Neural cell (in vitro differentiated cells): ENCODE data around the gene MTERF1. TPM values are rescaled to one million over a fixed set of nuclear protein-coding genes. Genes with fewer than 3 reads are reported as not detected.

Experiments
- H2AFZ ChIP-seq: fragments of 200-600, 300-800 bp; sonication (generic), shearing (Covaris generic); 2 replicates; pipeline ENCODE4 v1.6.0; 2014; ENCODE audit warnings: low read depth, mild to moderate bottlenecking, antibody characterized with exemption, low read length, moderate library complexity
- H3F3A ChIP-seq: fragments of 200-600 bp; shearing (Covaris generic); 2 replicates; pipeline ENCODE4 v1.6.1; 2016; ENCODE audit warnings: mild to moderate bottlenecking, moderate library complexity, mixed read lengths, antibody characterized with exemption, low read length; ENCODE audit not compliant: insufficient read depth, poor library complexity, severe bottlenecking
- H3K27ac ChIP-seq: fragments of 200-600, 300-800 bp; sonication (generic), shearing (Covaris generic); 2 replicates; pipeline ENCODE4 v1.5.1; 2014; ENCODE audit warnings: mild to moderate bottlenecking, low read length, moderate library complexity
- H3K27me3 ChIP-seq: fragments of 300-800, 200-600 bp; sonication (generic), shearing (Covaris generic); 2 replicates; pipeline ENCODE4 v1.6.0; 2014; ENCODE audit warnings: mild to moderate bottlenecking, low read depth, low read length, moderate library complexity; ENCODE audit not compliant: insufficient read depth
- H3K36me3 ChIP-seq: fragments of 300-800, 200-600 bp; sonication (generic), shearing (Covaris generic); 2 replicates; pipeline ENCODE4 v1.5.1; 2014; ENCODE audit warnings: mild to moderate bottlenecking, antibody characterized with exemption, low read length, moderate library complexity; ENCODE audit not compliant: insufficient read depth
- H3K4me2 ChIP-seq: fragments of 300-800, 200-600 bp; sonication (generic), shearing (Covaris generic); 2 replicates; pipeline ENCODE4 v1.6.0; 2014; ENCODE audit warnings: mild to moderate bottlenecking, low read length
- H3K4me3 ChIP-seq: fragments of 300-800, 200-600 bp; sonication (generic), shearing (Covaris generic); 2 replicates; pipeline ENCODE4 v1.5.1; 2014; ENCODE audit warnings: mild to moderate bottlenecking, low read length, moderate library complexity
- H3K79me2 ChIP-seq: fragments of 200-600 bp; shearing (Covaris generic); replicated peaks from 2 replicates; pipeline ENCODE4 v1.6.0; 2014; ENCODE audit warnings: mild to moderate bottlenecking, low read length, moderate library complexity; ENCODE audit not compliant: insufficient read depth
- H3K9ac ChIP-seq: fragments of 300-800, 200-600 bp; sonication (generic), shearing (Covaris generic); 2 replicates; pipeline ENCODE4 v1.6.1; 2016; ENCODE audit warnings: mild to moderate bottlenecking, low read length, mixed read lengths
- H3K9me2 ChIP-seq: fragments of 200-600 bp; shearing (Covaris generic); 2 replicates; pipeline ENCODE4 v1.6.1; 2016; ENCODE audit warnings: mild to moderate bottlenecking, low read length, mixed read lengths; ENCODE audit not compliant: insufficient read depth
- H3K9me3 ChIP-seq: fragments of 200-600, 300-800 bp; sonication (generic), shearing (Covaris generic); 2 replicates; pipeline ENCODE4 v1.6.1; 2016; ENCODE audit warnings: mild to moderate bottlenecking, mixed run types, low read length, moderate library complexity, mixed read lengths
- H4K20me1 ChIP-seq: fragments of 200-600 bp; shearing (Covaris generic); 2 replicates; pipeline ENCODE4 v1.6.1; 2016; ENCODE audit warnings: mild to moderate bottlenecking, mixed run types; ENCODE audit not compliant: insufficient read depth
- CTCF ChIP-seq: fragments of 450-650 bp; IDR thresholded peaks from 2 replicates; pipeline ENCODE4 v1.5.1; 2014; ENCODE audit warnings: antibody characterized with exemption, mild to moderate bottlenecking, moderate library complexity; ENCODE audit not compliant: poor library complexity, severe bottlenecking
- EP300 ChIP-seq: fragments of 450-650 bp; conservative IDR thresholded peaks from 2 replicates; pipeline ENCODE4 v1.6.1; 2014; ENCODE audit warnings: antibody characterized with exemption, mild to moderate bottlenecking, moderate library complexity; ENCODE audit not compliant: poor library complexity, severe bottlenecking
- EZH2 ChIP-seq: fragments of 200-600, 300-800 bp; shearing (Covaris generic), sonication (generic); IDR thresholded peaks from 2 replicates; pipeline ENCODE4 v1.6.1; 2014; ENCODE audit warnings: antibody characterized with exemption, low read length, borderline replicate concordance, mild to moderate bottlenecking; ENCODE audit not compliant: insufficient read depth, poor library complexity, severe bottlenecking
- MXI1 ChIP-seq: fragments of 450-650 bp; conservative IDR thresholded peaks from 2 replicates; pipeline ENCODE4 v1.6.1; 2014; ENCODE audit warnings: antibody characterized with exemption, mild to moderate bottlenecking; ENCODE audit not compliant: poor library complexity, severe bottlenecking
- POLR2AphosphoS5 ChIP-seq: IDR thresholded peaks from 2 replicates; pipeline ENCODE4 v1.6.1; 2012
- RAD21 ChIP-seq: fragments of 450-650 bp; conservative IDR thresholded peaks from 2 replicates; pipeline ENCODE4 v1.6.1; 2014; ENCODE audit warnings: antibody characterized with exemption, mild to moderate bottlenecking, moderate library complexity
- REST ChIP-seq: IDR thresholded peaks from 2 replicates; pipeline ENCODE4 v1.6.1; 2012; ENCODE audit warnings: borderline replicate concordance
- SMC3 ChIP-seq: fragments of 450-650 bp; conservative IDR thresholded peaks from 2 replicates; pipeline ENCODE4 v1.6.1; 2014; ENCODE audit warnings: antibody characterized with exemption, mild to moderate bottlenecking, moderate library complexity; ENCODE audit not compliant: poor library complexity
- TAF1 ChIP-seq: IDR thresholded peaks from 2 replicates; pipeline ENCODE4 v1.6.1; 2012; ENCODE audit warnings: low read depth
- polyA plus RNA-seq: library from polyadenylated mRNA; depleted of rRNA; stranded (reverse); fragments of >200 nt; gene quantifications from 2 replicates; pipeline ENCODE4 v1.2.3, GENCODE V29; 2014

Gene MTERF1
- polyA plus RNA-seq, 1 donor from 2014 or later: 22.9 TPM

GRCh38 chr7:91837397-91838070, 43.0 kb downstream of the MTERF1 start:
- Histone ChIP-seq H3K79me2 (no peaks in the 10 kb centered on the region), H3F3A (no peaks in the 10 kb centered on the region), H4K20me1 (no peaks in the 10 kb centered on the region), H3K9ac (no peak overlapping the region), H3K27ac (no peak overlapping the region), H3K9me3 (peaks cover 4% of the 10 kb centered on the region), H2AFZ (no peak overlapping the region), H3K9me2 (no peaks in the 10 kb centered on the region), H3K4me2 (no peak overlapping the region), H3K4me3 (no peak overlapping the region), H3K27me3 (no peaks in the 10 kb centered on the region), H3K36me3 (no peaks in the 10 kb centered on the region)
- TF ChIP-seq SMC3 (no peak), REST (no peak), CTCF (no peak), EP300 (no peak), TAF1 (no peak)

- Histone ChIP-seq H3K27me3 (no peaks in the 10 kb centered on the region), H4K20me1 (no peaks in the 10 kb centered on the region), H2AFZ (no peak overlapping the region), H3K36me3 (no peaks in the 10 kb centered on the region), H3K4me2 (no peak overlapping the region), H3K9me3 (no peaks in the 10 kb centered on the region), H3K79me2 (no peaks in the 10 kb centered on the region), H3K27ac (no peak overlapping the region), H3K4me3 (no peak overlapping the region), H3F3A (no peaks in the 10 kb centered on the region), H3K9ac (no peak overlapping the region), H3K9me2 (no peaks in the 10 kb centered on the region)
- TF ChIP-seq POLR2AphosphoS5: no peak
- no peak for TF ChIP-seq RAD21
- TF ChIP-seq REST: no peak
- TF ChIP-seq SMC3: no peak
- no peak for TF ChIP-seq EZH2
- no peak for TF ChIP-seq CTCF
- TF ChIP-seq EP300: no peak
- TF ChIP-seq TAF1: no peak
- TF ChIP-seq MXI1: no peak
Measured at GRCh38 chr7:91835826-91836368, 44.6 kb downstream of the MTERF1 start.
